Measurements from ENCODE around the gene CCDC88B.
A peak's percentile ranks its signal among the peaks of the same experiment; 100 is the strongest.
"Not testable (repeated sequence)": the region's sequence is repeated elsewhere in the genome, so short reads cannot be mapped to it uniquely, and the experiment has no call there.

The CCDC88B gene

GRCh38 chr11:64304316-64305072, 35.5 kb upstream of the CCDC88B start:
- peak; percentile 95 for DNase-seq (ENCODE audit: low read depth)

GRCh38 chr11:64305075-64305690, 34.8 kb upstream of the CCDC88B start, which contains the start of gene ESRRA:
ESRRA (plus strand) TSS chr11:64305524; CDS start chr11:64307180, 1,656 bp downstream.
- peak; percentile 98 for DNase-seq (ENCODE audit: low read depth)

GRCh38 chr11:64305691-64306562, 34.1 kb upstream of the CCDC88B start:
- peak; percentile 29 for DNase-seq (ENCODE audit: low read depth)

DNA sequence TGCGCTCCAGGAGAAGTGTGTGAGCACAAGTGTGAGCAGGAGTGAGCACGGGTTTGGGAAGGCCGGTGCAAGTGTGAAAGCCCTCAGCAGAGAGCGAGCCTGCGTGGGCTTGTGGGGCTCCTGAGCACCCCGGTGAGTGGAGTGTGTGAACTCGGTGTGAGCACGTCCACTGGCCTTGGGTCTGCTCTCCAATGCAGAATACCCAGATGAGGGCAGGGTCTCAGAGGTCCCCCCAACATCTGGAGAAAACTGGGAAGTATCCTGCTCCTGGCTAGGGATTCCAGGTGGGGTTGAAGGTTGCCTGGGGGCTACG, 33.5 kb upstream of the CCDC88B start:
- no peak for DNase-seq (ENCODE audit: low read depth)

DNA sequence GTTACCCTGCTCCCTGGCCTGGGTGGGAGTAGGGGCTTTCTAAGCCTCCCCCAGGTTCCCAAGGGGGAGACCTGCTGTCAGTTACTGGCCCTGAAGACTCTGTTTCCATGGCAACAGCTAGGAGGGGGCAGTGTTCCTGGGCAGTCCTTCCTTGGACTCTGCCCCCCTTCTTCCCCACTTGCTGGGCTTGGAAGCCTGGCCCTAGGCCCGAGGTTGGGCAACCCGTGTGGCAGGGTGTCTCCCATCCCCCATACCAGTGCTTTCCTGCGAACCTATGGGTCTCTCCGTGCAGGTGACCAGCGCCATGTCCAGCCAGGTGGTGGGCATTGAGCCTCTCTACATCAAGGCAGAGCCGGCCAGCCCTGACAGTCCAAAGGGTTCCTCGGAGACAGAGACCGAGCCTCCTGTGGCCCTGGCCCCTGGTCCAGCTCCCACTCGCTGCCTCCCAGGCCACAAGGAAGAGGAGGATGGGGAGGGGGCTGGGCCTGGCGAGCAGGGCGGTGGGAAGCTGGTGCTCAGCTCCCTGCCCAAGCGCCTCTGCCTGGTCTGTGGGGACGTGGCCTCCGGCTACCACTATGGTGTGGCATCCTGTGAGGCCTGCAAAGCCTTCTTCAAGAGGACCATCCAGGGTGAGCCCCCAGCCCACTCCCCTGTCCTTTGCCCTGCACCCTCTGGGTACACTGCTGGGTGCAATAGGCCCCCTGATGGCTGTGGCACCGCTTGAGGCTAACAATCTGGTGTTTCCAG, 33.0 kb upstream of the CCDC88B start:
- DNase-seq (ENCODE audit: low read depth), result no peak

DNA sequence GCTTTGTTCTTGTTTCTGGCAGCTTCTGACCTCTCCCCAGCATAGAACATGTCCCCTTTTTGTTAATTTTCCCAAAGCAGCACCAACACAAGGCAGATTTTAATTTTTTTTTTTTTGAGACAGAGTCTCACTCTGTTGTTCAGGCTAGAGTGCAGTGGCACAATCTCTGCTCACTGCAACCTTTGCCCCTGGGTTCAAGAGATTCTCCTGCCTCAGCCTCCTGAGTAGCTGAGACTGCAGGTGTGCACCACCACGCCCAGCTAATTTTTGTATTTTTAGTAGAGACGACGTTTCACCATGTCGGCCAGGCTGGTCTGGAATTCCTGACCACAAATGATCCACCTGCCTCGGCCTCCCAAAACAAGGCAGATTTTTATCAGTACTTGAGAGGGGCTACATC, 32.2 kb upstream of the CCDC88B start:
- not testable (repeated sequence) for DNase-seq (ENCODE audit: low read depth)

- DNase-seq (ENCODE audit: low read depth), result no peak
Observed at GRCh38 chr11:64312947-64313346, 27.1 kb upstream of the CCDC88B start.

DNA sequence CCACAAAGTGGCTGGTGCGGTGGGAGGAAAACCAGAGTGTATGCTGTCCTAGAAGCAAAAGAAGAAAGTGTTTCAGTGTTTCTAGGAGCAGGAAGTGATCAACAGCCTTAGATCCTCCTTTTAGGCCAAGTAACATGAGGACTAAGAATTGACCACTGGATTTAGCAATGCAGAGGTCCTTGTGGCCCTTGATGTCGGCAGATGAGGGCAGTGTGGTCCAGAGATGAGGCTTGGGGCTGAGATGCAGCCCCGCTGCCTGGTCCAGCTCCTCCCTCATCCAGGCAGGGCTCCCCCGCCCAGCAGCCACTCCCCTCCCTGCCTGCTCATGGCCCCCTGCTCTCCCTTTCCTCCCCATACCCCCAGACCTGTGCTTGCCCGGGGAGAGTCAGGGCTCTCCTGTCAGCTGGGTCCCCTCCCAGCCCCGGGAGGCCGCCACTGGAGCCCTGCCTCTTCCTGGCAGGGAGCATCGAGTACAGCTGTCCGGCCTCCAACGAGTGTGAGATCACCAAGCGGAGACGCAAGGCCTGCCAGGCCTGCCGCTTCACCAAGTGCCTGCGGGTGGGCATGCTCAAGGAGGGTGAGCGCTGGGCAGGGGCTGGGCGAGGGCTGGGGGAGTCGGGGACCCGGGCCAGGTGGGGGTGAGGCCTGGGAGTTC, 26.4 kb upstream of the CCDC88B start:
- no peak for DNase-seq (ENCODE audit: low read depth)

GRCh38 chr11:64314146-64314804, 25.7 kb upstream of the CCDC88B start:
- no peak for DNase-seq (ENCODE audit: low read depth)

DNA sequence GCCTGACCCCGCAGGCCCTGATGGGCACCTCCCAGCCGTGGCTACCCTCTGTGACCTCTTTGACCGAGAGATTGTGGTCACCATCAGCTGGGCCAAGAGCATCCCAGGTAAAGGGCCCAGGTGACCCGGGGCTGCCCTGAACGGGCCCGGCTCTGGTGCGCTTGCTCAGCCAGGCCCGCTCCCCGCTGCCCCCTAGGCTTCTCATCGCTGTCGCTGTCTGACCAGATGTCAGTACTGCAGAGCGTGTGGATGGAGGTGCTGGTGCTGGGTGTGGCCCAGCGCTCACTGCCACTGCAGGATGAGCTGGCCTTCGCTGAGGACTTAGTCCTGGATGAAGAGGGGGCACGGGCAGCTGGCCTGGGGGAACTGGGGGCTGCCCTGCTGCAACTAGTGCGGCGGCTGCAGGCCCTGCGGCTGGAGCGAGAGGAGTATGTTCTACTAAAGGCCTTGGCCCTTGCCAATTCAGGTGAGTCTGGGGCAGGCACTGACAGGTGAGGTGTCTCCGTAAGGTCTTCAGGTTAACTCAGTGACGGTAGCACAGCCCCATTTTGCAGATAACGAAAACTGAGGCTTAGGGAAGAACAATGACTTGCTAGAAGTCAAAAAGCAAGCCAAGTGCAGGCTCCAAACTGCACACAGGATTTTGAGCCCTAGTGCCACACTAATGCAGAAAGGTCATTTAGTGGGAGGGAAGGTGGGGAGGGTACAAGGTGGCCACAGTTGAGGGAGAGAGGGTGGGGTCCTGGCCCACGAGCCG, 25.0 kb upstream of the CCDC88B start:
- no peak for DNase-seq (ENCODE audit: low read depth)

DNA sequence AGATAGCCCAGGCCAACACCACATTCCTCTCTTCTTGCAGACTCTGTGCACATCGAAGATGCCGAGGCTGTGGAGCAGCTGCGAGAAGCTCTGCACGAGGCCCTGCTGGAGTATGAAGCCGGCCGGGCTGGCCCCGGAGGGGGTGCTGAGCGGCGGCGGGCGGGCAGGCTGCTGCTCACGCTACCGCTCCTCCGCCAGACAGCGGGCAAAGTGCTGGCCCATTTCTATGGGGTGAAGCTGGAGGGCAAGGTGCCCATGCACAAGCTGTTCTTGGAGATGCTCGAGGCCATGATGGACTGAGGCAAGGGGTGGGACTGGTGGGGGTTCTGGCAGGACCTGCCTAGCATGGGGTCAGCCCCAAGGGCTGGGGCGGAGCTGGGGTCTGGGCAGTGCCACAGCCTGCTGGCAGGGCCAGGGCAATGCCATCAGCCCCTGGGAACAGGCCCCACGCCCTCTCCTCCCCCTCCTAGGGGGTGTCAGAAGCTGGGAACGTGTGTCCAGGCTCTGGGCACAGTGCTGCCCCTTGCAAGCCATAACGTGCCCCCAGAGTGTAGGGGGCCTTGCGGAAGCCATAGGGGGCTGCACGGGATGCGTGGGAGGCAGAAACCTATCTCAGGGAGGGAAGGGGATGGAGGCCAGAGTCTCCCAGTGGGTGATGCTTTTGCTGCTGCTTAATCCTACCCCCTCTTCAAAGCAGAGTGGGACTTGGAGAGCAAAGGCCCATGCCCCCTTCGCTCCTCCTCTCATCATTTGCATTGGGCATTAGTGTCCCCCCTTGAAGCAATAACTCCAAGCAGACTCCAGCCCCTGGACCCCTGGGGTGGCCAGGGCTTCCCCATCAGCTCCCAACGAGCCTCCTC, 24.1 kb upstream of the CCDC88B start:
- not testable (repeated sequence) for DNase-seq (ENCODE audit: low read depth)

GRCh38 chr11:64316672-64317324, 23.2 kb upstream of the CCDC88B start:
- no peak for DNase-seq (ENCODE audit: low read depth)

DNA sequence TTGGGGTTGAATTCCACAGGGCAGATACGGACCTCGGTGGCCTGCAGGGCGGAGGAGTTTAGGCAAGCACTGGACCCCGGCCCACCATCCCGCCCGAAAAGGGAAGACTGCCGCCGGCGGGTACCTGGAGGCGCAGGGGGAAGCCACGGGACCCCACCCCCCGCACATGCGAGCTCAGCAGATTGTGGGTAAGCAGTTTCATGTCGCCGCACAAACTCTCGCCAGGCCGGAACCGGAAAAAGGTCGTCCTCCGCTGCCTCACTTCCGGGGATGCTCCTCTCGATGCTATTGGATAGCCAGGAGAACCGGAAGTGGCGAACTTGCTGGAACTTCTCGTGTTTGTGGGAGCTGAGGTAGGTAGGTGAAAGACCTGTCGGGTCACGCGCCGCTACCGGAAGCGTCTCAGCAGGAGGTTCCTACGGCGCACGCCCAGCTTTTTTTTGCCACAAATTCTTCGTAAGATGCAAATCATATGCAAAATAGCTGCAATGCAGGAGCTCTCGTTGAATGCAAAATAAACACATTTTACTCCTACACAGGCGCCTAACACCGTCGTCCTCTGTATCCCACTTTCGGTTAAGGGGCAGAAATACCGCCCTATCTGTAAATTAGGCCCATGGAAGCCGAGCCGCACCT, 22.6 kb upstream of the CCDC88B start, which contains the start of gene TRMT112:
TRMT112 (minus strand) TSS at position 235 of the 636 bp plus-strand sequence; CDS start at position 202, 33 bp downstream.
- DNase-seq (ENCODE audit: low read depth), result peak; percentile 85

DNA sequence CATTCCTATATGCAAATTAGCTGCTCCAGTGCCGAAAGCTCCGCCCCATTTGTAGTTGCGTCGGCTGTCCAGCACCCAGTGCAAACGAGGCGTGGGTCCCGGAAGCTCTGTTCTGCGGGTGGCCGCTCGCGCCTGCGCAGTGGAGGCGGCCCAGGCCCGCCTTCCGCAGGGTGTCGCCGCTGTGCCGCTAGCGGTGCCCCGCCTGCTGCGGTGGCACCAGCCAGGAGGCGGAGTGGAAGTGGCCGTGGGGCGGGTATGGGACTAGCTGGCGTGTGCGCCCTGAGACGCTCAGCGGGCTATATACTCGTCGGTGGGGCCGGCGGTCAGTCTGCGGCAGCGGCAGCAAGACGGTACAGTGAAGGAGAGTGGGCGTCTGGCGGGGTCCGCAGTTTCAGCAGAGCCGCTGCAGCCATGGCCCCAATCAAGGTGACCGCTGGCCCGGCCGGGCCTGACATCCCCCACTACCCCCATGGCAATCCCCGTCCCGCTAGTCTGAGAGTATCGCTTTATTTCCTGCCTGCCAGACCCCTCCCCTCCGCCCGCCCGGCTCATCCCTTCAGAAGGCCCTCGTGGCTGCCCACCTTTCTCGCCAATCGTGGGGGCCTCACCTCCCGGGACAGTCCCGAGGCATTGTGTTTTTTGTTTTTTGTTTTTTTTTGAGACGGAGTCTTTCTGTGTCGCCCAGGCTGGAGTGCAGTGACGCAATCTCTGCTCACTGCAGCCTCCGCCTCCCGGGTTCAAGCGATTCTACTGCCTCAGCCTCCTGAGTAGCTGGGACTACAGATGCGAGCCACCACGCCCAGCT, 21.8 kb upstream of the CCDC88B start, which contains the start of gene PRDX5:
PRDX5 (plus strand) TSS at position 161 of the 805 bp plus-strand sequence; CDS start at position 256, 95 bp downstream.
- DNase-seq (ENCODE audit: low read depth), result peak; percentile 83

DNA sequence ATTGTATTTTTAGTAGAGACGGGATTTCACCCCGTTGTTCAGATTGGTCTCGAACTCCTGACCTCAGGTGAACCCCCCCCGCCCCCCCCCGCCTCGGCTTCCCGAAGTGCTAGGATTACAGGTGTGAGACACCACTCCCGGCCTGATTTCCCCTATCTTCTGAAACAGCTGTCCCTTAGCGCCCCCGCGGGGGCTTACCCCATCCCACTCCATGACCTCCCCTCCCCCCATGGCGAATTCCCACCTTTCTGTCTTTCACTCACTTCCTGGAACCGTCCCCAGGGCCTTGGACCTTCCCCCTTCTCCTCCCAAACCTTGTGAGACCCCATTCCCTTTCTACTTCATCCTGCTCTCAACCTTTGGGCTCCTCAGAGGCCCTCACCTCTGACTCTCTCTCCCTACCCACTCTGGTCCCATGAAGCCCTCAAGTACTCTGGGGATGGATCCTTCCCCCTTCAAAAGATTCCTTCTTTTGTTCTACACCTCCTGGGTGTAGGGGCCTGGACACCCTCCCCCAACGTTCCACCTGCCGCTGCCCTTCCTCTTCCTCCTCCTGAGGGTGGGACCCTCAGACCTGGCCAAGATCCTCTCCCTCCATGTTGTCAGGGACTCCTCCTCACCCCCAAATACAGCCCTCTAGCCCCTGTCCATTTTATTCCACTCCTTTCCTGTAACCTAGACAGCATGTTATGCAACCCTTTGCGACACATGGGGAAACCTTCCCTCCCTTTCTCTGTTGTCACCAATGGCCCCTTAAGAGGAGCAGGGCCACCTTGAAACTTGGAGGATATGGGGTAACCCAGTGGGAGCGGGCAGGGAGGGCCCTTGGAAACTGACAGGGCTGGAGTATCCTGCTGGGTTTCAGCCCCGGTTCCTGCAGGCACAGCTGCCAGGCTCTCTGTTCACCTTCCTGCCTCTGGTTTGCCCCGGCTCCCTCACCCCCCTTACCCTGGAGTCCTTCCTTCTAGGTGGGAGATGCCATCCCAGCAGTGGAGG, 20.9 kb upstream of the CCDC88B start:
- no peak for DNase-seq (ENCODE audit: low read depth)

DNA sequence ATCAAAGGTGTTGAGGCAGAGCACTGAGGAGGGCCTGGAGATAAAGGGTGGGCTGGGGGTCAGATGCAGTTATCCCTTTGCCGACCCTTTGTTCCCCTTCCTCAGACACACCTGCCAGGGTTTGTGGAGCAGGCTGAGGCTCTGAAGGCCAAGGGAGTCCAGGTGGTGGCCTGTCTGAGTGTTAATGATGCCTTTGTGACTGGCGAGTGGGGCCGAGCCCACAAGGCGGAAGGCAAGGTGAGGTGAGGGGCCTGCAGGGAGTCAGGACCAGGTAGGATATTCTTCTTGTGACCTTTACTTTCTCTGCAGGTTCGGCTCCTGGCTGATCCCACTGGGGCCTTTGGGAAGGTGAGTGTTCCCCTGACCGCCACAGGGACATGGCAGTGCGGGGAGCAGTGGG, 19.4 kb upstream of the CCDC88B start:
- no peak for DNase-seq (ENCODE audit: low read depth)

Data from stimulated activated CD8-positive, alpha-beta memory T cell treated with anti-CD3 and anti-CD28 coated beads, Interleukin-15, amount 100 ng/mL, for 24 hours (primary cell).